ENCODE data around the gene CHTF18. TPM values are rescaled to one million over a fixed set of nuclear protein-coding genes. Genes with fewer than 3 reads are reported as not detected.
A peak's percentile ranks its signal among the peaks of the same experiment; 100 is the strongest.

Gene CHTF18
- total and polyA plus RNA-seq, 9 of the 15 experiments (the other 6 are each of a cell fraction or from before 2014, with no cell fraction given) = 2.5 to 123 (median 17.0) TPM

DNA sequence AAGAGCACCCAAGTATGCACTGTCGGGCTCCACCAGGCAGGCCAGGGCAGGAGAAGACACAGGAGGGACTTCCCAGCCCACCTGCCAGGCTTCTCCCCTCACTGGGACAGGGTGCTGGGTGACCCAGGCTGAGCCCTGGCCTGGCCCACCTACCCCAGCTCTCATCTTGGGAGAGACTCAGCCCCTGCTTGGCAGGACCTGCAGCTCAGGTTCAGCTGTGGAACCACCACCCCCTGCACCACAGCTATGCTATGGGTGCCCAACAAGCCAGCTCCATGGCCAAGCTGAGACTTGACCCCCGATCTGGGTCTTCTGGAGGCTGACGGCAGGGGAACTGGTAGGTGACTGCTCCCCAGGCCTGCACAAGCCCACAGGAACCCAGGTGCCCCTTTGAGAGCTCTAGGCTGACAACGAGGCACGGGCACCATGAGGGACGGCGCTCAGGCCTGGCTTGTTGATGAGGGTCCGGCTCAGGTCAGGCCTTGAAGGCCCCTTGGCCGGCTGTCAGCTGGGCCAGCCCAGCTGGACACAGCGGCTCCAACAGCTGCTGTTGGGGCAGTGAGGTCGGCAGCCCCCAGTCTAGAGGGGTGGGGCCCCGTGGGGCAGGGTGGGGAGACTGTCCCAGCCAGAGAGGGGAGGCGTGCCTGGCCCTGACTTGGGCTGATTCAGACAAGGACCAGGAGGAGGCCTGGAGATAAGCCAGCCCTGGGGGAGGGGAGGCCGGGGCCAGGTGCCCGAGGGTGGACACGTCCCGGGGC lies 4.8 kb upstream of the CHTF18 start (continued):
- TF ChIP-seq, protein P1, sequence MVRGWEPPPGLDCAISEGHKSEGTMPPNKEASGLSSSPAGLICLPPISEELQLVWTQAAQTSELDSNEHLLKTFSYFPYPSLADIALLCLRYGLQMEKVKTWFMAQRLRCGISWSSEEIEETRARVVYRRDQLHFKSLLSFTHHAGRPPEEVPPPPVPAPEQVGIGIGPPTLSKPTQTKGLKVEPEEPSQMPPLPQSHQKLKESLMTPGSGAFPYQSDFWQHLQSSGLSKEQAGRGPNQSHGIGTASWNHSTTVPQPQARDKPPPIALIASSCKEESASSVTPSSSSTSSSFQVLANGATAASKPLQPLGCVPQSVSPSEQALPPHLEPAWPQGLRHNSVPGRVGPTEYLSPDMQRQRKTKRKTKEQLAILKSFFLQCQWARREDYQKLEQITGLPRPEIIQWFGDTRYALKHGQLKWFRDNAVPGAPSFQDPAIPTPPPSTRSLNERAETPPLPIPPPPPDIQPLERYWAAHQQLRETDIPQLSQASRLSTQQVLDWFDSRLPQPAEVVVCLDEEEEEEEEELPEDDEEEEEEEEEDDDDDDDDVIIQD (CRISPR knock-in tag; IDR thresholded peaks at IDR 0.05) = no peak
- TF ChIP-seq HMG20A (CRISPR knock-in tag; conservative IDR thresholded peaks at IDR 0.05) (no peak), JUND (IDR thresholded peaks at IDR 0.05; ENCODE audit: borderline replicate concordance, low read depth, low read length) (0 out of 2 replicates have a peak, but pooled peaks have one; percentile 8), JUND (tag; IDR thresholded peaks at IDR 0.05; ENCODE audit: borderline replicate concordance, low read depth, low read length) (no peak), BACH1 (tag; IDR thresholded peaks at IDR 0.05) (no peak), ZNF431 (CRISPR knock-in tag; IDR thresholded peaks at IDR 0.05) (no peak), MEF2A (IDR thresholded peaks at IDR 0.05; ENCODE audit: control insufficient read depth, low read depth, low read length) (no peak), STAG1 (CRISPR knock-in tag; IDR thresholded peaks at IDR 0.05; ENCODE audit: borderline replicate concordance) (no peak), POLR2AphosphoS5 (IDR thresholded peaks at IDR 0.05; ENCODE audit: control insufficient read depth, insufficient read depth, low read depth, low read length) (no peak), KLF1 (tag; IDR thresholded peaks at IDR 0.05) (no peak)
- TF ChIP-seq, protein P2, sequence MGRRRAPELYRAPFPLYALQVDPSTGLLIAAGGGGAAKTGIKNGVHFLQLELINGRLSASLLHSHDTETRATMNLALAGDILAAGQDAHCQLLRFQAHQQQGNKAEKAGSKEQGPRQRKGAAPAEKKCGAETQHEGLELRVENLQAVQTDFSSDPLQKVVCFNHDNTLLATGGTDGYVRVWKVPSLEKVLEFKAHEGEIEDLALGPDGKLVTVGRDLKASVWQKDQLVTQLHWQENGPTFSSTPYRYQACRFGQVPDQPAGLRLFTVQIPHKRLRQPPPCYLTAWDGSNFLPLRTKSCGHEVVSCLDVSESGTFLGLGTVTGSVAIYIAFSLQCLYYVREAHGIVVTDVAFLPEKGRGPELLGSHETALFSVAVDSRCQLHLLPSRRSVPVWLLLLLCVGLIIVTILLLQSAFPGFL (CRISPR knock-in tag; IDR thresholded peaks at IDR 0.05) = no peak
